HG02798 (cell line): ENCODE data around the gene C3orf18.
A peak's percentile ranks its signal among the peaks of the same experiment; 100 is the strongest.

Source experiments
- ATAC-seq: cut with Tn5 transposase; IDR thresholded peaks from one replicate; pipeline ENCODE4 v1.9.1; 2021; ENCODE audit warnings: mild to moderate bottlenecking; ENCODE audit not compliant: unreplicated experiment, poor library complexity

Gene C3orf18

DNA sequence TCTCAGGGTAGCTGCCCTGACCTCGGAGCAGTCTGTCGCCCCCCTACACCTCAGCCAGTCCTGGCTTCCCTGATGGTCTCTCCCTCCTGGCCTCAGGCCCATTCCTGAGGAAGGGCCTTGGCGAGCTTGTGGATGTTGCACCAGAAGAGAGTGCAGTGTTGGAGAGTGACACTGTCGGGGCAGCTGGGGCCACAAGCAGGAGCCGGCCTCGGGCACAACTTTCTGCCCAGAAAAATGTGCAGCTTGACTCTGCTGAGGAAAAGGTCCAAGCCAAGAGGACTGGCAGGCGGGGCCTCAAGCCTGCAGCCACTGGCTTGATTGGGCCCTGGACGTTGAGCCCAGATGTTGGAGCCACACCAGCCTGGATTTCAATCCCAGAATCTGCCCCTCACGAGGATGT is 14.5 kb upstream of the C3orf18 start:
- ATAC-seq = no peak

DNA sequence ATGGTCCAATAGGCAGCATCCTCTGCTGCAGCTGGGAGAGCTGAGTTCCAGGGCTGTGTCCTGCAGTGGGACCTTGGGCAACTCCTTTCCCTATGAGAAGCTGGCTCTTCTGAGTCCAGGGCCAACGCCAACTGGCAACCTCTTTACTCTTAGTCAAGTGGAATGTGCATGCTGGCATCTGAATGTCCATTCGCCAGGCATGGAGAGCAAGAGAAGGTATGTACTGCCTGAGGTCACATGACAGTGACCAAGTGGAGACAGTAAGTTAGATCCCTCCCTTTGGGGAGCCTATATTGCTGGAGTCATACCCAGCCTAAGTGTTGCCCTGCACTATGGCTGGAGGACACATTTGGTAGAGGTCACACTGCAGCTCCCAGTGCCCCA is 13.9 kb upstream of the C3orf18 start:
- ATAC-seq = no peak

DNA sequence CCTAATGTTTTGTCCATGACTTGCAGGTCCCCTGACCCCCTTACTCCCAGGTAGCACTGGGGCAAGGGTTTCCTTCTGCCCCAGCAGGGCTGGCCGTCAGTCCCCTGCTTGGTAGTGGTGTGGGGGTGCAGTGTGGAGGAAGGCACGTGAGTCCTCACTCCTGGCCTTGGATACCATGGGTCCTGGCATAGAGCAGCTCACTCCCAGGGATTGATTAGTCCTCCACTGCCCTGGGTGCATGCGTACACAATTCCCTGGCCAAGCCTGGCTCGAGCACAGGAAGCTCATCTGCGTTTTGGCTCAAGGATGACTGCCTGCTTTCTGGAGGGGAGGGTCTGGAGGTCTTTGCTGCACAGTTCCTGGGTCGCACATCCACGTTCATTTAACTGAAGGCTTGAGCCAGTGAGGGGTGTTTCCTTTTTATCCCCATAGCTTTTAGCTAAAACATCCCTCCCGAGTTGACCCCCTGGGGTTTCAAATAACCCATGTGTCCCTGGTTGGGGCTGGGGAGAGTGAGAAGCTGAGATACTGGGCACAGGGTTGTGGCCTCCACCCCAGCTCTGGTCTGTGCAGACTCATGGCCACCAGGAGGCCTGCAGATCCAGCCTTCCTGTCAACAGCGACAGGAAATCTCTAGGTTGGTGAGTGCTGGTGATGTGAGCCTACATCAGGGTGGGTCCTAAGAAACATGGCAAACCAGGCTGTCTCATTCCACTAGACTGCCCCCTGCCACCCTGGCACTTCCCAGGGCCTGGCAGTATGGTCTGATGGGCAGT is 13.3 kb upstream of the C3orf18 start:
- ATAC-seq = no peak

DNA sequence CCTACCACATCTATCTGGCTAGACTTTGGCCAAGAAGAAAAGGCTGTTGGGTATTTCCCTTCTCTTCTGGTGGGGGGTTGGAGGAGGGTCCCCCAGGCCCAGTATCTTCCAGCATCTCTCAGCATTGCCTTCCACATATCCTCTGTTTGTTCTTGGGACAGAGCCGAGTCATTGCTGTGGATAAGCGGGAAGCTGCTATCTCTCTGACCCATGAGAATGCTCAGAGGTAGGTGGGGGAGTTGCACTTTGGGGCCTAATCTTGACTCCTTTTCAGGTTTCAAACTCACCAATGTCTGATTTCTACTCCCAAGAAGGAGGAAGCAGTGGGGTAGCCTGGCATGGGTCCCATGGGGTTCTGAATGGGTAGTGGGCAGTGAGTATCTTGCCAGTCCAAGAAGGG is 9.8 kb upstream of the C3orf18 start:
- no peak for ATAC-seq

DNA sequence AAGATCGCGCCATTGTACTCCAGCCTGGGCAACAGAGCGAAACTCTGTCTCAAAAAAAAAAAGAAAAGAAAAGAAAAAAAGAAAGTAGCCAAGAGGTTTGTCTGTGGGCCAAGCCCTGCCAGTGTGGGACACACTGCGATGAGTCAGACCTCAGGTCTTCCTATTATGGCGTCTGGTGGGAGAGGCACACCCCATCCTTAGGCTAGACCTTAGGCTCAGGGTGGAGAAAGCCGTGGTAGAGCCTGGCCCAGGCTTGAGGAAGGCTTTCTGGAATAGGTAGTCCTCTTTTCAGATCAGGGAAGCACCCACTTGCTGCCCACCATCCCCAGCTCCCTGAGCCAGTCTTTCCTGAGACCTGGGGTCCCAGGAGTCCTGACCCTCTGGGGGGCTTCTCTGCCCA is 7.8 kb upstream of the C3orf18 start:
- no peak for ATAC-seq

- ATAC-seq = no peak
These were observed 6.9 kb upstream of the C3orf18 start for GRCh38 chr3:50574444-50574831.

DNA sequence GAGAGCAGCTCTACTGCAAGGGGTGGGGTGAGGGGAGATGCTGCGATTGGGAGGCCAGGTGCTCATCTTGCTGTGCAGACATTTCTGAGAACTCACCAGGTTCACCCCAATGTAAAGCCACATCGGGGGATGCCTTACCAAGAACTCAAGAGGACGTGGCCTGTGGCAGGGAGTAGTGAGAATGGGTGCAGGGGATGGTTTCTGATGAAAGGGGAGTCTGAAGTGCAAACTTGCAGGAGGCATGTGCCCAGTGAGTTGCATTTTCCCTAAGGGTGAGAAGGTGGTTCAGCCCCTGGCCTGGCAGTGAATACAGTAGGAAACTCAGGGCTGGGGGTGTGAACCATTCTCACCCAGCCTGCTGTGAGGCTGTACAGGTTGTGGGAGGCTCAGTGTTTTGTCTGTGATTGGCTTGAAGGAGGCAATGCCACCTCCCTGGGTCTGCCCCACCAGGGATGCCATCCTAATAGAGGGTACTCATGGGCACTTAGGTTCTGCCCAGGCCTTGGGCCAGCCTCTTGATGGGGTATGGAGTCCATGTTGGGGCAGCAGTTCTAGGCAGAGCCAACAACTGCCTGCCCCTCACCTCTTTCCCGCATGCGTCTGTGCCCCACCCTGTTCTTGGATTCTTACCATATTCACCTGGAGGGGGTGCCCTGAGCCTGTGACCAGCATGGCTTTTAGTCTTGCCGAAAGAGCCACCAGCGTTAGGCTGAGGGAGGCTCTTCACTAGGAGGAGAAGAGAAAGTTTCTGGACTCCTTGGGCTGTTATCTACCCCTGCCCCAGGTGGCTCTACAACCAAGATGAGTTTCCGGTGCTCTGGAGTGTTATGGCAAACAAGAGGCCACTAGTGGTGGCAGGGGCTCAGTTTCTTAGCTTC is 6.3 kb upstream of the C3orf18 start:
- ATAC-seq = no peak

GRCh38 chr3:50572801-50573371 is 5.3 kb upstream of the C3orf18 start:
- ATAC-seq = no peak

GRCh38 chr3:50572158-50572557 is 4.6 kb upstream of the C3orf18 start:
- ATAC-seq = no peak

- no peak for ATAC-seq
These were observed 3.9 kb upstream of the C3orf18 start for GRCh38 chr3:50571486-50571885.

DNA sequence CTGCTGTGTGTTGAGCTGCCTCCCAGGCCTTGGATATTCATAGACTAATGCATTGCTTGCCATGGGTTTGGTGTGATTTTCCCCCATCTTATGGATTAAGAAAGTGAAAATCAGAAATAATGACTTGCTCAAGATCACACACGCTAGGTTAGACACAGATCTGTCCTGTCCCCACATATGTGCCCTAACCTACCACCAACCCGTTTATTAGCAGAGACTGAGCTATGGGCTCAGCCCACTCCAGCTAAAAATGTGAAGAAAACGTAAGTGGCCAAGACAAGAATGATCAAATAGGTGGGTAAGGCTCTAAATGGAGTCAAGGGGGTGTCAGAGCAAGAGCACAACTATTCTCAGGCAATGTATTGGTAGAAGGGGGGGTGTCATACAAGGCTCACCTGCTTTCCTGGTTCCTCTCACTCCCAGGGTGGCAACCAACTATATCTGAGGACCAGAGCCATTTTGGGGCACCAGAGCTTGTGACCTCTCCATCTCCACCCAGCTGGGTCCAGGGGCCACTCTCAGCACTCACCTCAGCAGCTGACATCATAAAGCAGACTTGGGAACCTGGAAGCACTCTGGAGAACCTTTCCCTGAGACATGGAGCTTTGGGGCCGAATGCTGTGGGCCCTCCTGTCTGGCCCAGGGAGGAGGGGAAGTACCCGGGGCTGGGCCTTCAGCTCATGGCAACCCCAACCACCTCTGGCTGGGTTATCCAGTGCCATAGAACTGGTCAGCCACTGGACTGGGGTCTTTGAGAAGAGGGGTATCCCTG is 3.1 kb upstream of the C3orf18 start:
- ATAC-seq = no peak

DNA sequence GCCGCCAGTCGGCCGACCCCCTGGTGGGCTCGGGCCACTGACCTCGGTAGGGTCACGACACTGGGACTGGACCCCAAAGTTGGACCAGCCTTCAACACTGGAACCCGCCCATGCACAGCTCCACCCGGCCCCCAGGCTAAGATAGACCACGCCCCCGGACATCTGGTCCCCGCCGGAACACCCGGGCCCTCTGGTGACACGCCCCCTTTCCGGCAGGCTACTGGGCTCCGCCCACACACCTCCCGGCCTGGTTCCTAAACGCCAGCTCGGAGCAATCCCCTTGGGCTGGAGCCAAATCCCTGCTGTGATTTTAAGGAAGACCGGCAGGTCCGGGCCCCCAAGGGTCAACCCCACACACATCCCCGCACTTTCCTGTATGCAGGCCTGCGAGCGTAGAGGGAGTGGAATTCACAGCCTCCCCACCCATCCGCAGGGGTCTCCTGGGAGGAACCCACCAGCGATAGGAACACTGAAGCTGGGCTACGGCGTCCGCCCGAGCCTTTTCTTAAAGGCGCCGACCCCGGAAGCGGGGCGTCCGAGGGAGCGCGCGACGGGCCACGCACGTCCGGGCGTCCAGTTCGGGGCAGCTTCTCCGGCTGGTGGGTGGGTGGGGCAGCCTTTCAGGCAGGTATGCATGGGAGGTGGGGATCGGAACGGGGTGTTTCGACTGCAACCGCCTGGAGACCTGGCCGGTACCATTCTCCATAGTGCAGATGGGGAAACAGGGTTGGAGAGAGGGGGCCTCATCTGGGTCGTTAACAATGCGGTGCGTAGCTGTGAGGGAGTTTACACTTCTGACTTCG is 1.6 kb upstream of the C3orf18 start, which contains the start of gene HEMK1:
HEMK1 (plus strand) TSS at position 576 of the 803 bp plus-strand sequence. CDS start 1,583 bp downstream, outside the sequence.
- ATAC-seq = peak; percentile 69

DNA sequence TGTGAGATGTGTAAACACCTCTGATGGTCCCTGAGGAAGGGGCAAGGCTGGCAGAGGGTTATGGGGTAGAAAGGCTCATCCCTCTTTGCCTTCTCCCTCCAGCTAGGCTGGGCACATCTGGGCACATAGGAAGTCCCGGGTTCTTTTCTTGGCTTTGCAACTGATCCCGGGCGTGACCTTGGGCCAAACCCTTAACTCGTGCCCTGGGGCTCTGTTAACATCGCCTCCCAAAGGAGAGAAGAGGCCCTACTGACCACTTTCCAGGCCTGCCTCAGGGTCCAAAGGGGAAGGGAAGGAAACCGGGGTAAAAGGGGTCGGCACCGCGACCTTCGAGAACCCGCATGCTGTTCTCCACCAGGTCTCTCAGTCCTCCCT is 549 bp downstream of the C3orf18 start:
- no peak for ATAC-seq

GRCh38 chr3:50564321-50564720 is 3.2 kb downstream of the C3orf18 start:
- no peak for ATAC-seq

DNA sequence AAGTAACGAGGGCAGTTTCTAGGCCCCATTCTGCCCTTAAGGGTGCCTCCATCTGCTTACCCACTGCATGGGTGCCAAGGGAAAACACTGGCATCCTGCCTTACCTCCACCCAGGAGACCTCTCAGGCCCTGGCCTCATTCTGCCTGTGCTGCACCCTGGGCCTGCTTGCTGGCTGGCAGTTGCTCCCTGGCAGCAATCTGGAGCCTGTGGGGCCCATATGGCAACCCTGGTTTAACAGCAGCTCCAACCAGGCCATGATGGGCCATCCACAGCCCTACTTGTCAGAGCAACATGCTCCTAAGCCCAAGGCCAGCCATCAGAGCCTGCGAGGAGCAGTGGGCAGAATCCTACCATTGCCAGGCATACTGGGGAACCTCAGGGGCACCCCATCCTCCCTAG is 3.7 kb downstream of the C3orf18 start:
- no peak for ATAC-seq

DNA sequence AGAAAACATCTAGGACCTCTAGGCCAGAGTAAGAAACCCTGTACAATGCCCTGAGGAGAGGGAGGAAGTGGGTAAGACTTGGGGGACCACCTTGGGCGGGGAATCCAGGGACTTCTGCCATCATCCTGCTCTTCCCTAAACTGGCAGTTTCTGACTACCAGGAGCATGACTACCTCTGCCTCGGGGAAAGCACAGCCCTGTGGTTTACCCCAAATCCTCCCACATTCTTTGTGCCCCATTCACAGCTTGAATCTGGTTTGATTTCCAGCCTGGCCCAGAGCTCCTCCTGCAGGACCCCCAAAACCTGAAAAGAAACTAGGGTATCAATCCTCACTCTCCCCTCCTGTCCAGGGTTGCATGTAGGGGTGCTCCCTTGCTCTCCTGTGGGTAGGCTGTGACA is 4.7 kb downstream of the C3orf18 start:
- no peak for ATAC-seq

- ATAC-seq = no peak
These were observed 7.8 kb downstream of the C3orf18 start for GRCh38 chr3:50559702-50560101.

GRCh38 chr3:50557915-50558314 is 9.6 kb downstream of the C3orf18 start:
- no peak for ATAC-seq

GRCh38 chr3:50557106-50557505 is 10.4 kb downstream of the C3orf18 start:
- no peak for ATAC-seq

GRCh38 chr3:50554553-50554952 is 13.0 kb downstream of the C3orf18 start:
- ATAC-seq = no peak
